Activated T-cell treated with anti-CD3 and anti-CD28 coated beads for 24 hours (primary cell): ENCODE results near the gene CALU.

Experiments used
- DNase-seq: peaks from one replicate; pipeline ENCODE4 v3.0.0-alpha.2; 2020; ENCODE audit warnings: low read depth

The CALU gene

DNA sequence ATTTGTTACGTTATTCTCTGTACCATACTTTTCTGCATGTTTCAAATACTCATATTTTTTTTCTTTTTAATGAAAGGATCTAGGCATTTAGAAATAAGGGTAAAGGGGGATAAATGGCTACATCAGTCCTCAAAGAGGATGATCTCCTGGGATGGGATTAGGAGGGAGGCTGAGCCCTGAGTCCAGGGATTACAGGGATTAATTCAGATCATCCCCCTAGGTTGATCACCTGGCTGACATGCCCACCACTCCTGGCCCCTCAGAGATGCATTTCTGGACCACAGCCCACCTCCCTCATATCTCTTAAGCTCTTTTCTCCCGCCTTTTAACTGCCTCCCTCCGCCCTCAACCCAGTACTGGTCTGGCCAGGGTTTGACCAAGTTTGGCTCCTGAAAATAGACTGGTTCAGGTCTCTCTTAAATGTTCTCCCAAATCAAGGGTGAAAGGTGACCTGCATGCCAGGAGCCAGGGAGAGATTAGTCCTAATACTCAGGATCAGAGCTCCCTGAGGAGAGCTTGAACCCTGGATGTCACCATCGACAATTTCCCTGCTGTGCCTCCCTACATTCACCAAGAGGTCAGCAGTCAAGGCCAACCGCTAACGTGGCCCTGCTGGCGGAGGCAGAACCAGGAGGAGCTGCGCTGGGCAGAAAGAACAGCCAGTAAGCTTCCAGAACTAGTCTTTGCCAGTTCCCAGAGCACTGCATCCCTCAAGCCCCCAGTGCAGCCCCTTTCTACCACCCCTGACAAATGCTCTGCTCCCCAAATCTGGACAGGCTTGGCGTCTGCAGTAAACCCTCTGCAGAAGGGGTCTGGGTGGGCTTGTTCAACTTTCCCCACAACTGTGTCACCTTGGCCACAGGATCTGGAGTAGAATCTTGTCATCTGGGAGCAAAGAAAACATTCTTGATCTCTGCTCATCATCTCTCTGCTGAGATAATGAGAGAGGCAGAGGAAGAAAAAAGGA, 49.6 kb downstream of the CALU start:
- no peak for DNase-seq

GRCh38 chr7:128790315-128791041, 51.3 kb downstream of the CALU start:
- no peak for DNase-seq

DNA sequence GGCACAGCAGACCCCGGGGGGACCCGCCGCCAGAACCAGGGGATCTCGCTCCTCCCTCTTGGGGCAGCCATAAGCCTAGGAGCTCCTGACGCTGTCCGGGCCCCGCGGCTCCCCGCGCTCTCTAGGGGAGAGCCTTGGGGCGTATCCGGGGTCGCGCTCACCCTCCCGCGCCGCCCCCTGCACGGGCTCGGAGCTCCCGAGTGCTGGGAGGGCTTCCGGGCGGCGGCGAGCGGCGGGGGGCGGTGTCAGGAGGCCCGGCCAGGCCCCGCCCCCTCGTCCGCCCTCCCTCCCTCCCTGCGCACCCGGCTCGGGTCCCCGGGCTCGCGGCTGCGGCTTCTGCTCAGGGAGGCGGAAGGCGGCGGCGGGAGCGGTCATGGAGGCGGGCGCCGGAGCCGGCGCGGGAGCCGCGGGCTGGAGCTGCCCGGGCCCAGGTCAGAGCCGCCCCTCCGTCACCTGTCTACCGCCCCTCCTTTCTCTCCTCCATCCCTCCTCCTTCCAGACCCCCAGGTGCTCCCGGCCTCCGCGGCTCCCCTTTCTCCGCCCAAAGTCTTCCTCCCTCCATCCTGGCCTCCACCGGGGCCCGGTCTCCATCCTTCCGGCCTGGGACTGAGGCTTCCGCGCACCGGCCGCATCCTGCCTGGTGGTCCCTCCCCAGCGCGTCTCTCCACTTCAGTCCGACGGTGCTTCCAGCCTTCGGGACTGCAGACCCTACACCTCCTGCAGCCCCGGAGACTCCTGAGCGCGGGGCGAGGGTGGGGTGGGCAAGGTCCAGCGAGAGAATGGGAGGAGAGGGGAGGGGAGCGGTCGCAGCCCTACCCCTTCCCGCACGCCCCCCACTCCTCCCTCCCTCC, 52.2 kb downstream of the CALU start, which contains the start of gene CCDC136:
TSS of gene CCDC136 (plus strand) at position 848 of the 851 bp plus-strand sequence. CDS start 444 bp downstream, outside the sequence.
- peak; percentile 64 for DNase-seq

DNA sequence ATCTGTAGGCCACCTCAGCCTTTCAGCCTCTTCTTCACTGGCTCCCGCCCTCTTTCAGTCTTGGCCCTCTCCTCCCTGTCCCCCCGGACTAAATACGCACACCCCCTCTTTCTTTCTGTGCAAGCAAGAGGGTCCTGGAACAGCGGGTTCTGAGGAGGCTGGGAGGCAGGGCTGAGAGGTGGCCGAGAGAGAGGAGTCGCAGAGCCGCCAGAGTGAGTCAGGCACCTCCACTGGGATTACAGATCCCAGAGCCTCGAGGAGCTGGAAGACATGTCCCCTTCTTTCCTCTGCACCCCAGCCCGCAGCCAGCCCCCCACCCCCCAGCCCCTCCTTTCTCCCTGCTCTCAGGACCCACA, 52.8 kb downstream of the CALU start:
- no peak for DNase-seq

GRCh38 chr7:128792471-128793180, 53.5 kb downstream of the CALU start:
- DNase-seq = no peak

- no peak for DNase-seq
These were observed 54.0 kb downstream of the CALU start for GRCh38 chr7:128793181-128793547.

DNA sequence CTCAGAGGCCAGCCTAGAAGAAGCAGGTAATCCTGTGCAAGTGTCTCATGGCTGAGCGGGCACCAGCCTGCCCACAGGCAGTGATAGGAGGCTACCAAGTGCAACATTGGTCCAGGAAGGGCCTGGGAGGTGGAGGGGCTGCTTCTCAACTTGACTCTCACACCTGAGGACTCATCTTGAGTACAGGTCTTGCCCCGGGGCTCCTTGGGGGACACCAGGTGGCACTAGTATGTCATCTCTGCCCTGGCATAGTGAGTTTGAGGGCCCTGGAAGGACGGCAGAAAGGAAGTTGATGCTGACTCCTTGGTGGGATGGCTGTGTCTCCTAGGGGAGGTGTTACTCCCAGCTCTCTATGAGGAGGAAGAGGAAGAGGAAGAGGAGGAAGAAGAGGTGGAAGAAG, 54.9 kb downstream of the CALU start:
- no peak for DNase-seq

DNA sequence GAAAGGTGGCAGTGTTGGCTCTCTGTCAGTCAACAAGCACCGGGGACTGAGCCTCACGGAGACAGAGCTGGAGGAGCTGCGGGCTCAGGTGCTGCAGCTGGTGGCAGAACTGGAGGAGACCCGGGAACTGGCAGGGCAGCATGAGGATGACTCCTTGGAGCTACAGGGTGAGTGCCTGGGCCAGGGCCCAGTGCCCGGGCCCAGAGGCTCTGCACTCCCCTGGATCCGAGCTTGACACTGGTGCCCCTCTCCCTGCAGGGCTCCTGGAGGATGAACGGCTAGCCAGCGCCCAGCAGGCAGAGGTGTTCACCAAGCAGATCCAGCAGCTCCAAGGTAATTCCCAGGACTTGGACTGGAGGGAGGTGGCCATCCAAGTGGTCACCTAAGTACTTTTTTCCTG, 55.3 kb downstream of the CALU start:
- no peak for DNase-seq

GRCh38 chr7:128795129-128795528, 56.0 kb downstream of the CALU start:
- DNase-seq = no peak

DNA sequence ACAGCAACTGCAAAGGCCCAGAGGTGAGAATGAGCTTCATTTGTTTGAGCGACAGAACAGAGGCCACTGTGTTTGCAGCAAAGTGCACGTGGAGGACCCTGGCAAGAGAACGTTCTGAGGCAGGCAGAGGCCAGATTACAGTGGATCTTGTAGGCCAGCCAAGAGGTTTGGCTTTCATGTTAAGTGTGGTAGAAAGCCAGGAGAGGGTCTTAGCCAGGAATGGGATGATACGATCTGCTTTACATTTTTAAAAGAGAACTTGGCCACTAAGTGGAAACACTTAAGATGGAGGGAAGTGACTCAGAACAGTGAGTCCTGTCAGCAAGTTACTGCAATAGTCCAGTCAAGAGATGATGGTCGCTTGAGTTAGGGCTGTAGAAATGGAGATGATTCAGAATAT, 57.2 kb downstream of the CALU start:
- DNase-seq = no peak

GRCh38 chr7:128799451-128799850, 60.3 kb downstream of the CALU start:
- no peak for DNase-seq

- DNase-seq = no peak
These were observed 61.4 kb downstream of the CALU start for GRCh38 chr7:128800567-128800966.

DNA sequence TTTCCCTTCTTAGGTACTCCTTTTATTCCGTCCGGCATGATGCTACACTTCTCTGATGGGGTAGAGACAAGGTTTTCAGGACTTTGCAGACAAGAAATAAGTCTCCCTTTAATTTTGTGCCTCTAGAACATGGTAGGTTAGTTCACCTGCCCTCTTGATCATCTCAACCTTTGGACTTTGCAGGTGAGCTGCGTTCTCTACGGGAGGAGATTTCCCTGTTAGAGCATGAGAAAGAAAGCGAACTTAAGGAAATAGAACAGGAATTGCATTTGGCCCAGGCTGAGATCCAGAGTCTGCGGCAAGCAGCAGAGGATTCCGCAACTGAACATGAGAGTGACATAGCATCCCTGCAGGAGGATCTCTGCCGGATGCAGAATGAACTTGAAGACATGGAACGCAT, 61.8 kb downstream of the CALU start:
- DNase-seq = no peak

DNA sequence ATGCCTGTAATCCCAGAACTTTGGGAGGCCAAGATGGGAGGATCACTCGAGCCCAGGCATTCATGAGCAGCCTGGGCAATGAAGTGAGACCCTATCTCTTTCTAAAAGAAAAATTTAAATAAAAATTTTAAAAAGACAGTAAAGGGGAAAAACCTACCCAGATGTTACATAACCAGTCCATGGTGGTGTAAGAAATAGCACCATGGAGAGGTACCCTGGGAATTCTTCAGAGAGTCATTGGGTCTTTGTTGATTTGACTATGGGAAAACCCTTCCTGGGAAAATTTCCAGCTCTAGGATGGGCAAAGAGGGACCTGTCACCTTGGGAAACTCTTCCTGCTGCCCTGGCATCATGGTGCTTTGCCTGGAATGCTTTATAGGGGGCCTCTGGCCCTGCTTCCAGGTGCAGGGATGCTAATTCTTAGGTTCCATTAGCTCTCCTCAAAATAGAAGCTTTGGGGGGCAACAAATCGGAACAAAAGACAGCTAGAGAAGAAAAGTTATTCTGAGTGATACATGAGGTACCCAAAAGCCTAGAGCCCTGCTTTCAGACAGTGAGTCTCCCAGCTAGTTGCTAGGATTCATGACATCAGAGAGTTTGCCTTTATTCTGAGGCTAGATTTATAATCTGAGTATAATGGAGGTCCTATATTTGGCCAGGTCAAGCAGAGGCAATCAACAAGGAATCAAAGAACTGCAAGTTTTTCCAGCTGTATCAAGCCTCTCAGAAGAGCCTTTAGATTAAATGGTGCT, 62.7 kb downstream of the CALU start:
- DNase-seq = no peak

- no peak for DNase-seq
These were observed 65.3 kb downstream of the CALU start for GRCh38 chr7:128804484-128804883.

DNA sequence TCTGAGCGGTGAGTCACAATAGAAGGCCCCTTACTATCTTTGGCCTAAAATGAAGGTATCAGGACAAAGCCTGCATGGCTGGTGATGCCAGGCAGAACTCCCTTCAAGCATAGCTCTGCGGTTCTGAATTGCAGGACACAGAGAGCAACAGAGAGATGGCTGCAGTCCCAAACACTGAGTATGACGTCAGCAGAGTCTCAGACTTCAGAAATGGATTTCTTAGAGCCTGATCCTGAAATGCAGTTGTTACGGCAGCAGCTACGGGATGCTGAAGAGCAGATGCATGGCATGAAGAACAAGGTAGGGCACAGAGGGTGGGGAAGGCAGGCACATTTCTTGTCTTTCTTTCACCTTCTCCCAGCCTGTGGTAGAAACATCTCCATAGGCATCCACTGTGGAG, 66.1 kb downstream of the CALU start:
- DNase-seq = no peak

- DNase-seq = no peak
These were observed 68.0 kb downstream of the CALU start for GRCh38 chr7:128807191-128807590.

DNA sequence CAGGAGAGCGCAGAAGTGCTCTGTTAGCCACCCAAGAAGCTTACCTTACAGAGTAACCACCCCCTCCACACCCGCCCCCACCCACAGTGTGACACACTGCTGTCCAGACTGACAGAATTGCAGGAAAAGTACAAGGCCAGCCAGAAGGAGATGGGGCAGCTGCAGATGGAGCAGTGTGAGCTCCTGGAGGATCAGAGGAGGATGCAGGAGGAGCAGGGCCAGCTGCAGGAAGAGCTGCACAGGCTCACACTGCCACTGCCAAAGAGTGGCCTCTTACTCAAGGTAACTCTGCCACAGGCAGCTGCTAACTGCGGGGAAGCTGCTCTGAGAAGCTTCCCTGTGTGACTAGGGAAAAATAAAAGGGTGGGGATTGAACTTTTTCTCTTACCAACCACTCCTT, 70.2 kb downstream of the CALU start:
- DNase-seq = no peak

- DNase-seq = no peak
These were observed 71.3 kb downstream of the CALU start for GRCh38 chr7:128810473-128810872.

DNA sequence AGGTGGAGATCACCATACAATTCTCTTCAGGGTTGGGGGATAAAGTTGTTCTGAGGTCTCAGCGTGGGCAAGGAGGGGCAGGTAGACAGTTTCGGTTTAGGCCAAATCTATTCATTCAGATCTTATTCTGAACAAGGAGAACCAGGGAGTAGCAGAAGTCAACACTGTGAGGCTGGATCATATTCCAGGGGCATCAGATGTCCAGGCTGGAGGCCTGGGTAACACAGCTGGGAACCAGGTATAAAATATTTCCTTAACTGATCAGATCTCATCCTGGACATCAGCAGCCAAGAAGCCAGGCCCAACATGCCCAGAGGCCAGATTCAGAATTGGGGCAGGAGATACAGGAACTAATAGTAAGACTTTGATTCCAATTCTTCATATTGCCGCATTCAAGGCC, 71.8 kb downstream of the CALU start:
- no peak for DNase-seq
